IPS DF 6.9 (cell line): ENCODE measurements around the gene AZU1.
"Not testable (repeated sequence)": the region's sequence is repeated elsewhere in the genome, so short reads cannot be mapped to it uniquely, and the experiment has no call there.

Experiments used
- DNase-seq: peaks from one replicate; pipeline ENCODE4 v3.0.0-alpha.2; 2013; ENCODE audit warnings: low read depth, low spot score
- H3K27ac ChIP-seq: one replicate; pipeline ENCODE4 v1.5.1; 2013; ENCODE audit warnings: low read length, control low read depth
- H3K27me3 ChIP-seq: 2 replicates; pipeline ENCODE4 v1.6.1; 2013; ENCODE audit warnings: mild to moderate bottlenecking, low read length; ENCODE audit not compliant: control insufficient read depth, insufficient read depth
- H3K36me3 ChIP-seq: 2 replicates; pipeline ENCODE4 v1.6.1; 2013; ENCODE audit warnings: low read length; ENCODE audit not compliant: control insufficient read depth, insufficient read depth
- H3K4me1 ChIP-seq: 2 replicates; pipeline ENCODE4 v1.6.1; 2013; ENCODE audit warnings: low read length; ENCODE audit not compliant: control insufficient read depth, insufficient read depth
- H3K4me3 ChIP-seq: 2 replicates; pipeline ENCODE4 v1.5.1; 2013; ENCODE audit warnings: mild to moderate bottlenecking, low read length
- H3K9me3 ChIP-seq: 2 replicates; pipeline ENCODE4 v1.6.1; 2013; ENCODE audit warnings: low read length, inconsistent platforms; ENCODE audit not compliant: control insufficient read depth, insufficient read depth
- WGBS: extraction: QIAGEN DNeasy Blood & Tissue Kit; methylation state at CpG from one replicate; pipeline ENCODE4 v1.1.7; 2013; ENCODE audit warnings: mixed read lengths, missing lambda C conversion rate; ENCODE audit not compliant: insufficient read length, insufficient coverage; 5-methylcytosine and 5-hydroxymethylcytosine counted together

AZU1 gene

GRCh38 chr19:811506-812048, 16.1 kb upstream of the AZU1 start:
- no peak overlapping the region for H3K4me3 ChIP-seq
- no CpG with 5 or more reads among the region's 20 CpGs for WGBS
- no peaks in the 10 kb centered on the region; the same call in 1 of the 2 replicates for H3K4me1 ChIP-seq
- DNase-seq: no peak
- no peaks in the 10 kb centered on the region for H3K27me3 ChIP-seq
- H3K9me3 ChIP-seq: no peaks in the 10 kb centered on the region
- H3K36me3 ChIP-seq: peaks cover 66% of the 10 kb centered on the region
- no peak overlapping the region for H3K27ac ChIP-seq

GRCh38 chr19:812049-812746, 15.4 kb upstream of the AZU1 start:
- H3K36me3 ChIP-seq: peaks cover 60% of the 10 kb centered on the region

GRCh38 chr19:812747-813218, 14.9 kb upstream of the AZU1 start:
- H3K4me1 ChIP-seq: no peaks in the 10 kb centered on the region; the same call in 1 of the 2 replicates
- no peak overlapping the region; the same call in 1 of the 2 replicates for H3K4me3 ChIP-seq
- H3K9me3 ChIP-seq: no peaks in the 10 kb centered on the region
- DNase-seq: no peak
- WGBS: no CpG with 5 or more reads among the region's 72 CpGs
- H3K27me3 ChIP-seq: no peaks in the 10 kb centered on the region
- H3K36me3 ChIP-seq: peaks cover 54% of the 10 kb centered on the region
- H3K27ac ChIP-seq: no peak overlapping the region

More at GRCh38 chr19:812049-812746, 15.4 kb upstream of the AZU1 start:
- Histone ChIP-seq H3K4me1 (no peaks in the 10 kb centered on the region; the same call in 1 of the 2 replicates), H3K27me3 (no peaks in the 10 kb centered on the region), H3K9me3 (no peaks in the 10 kb centered on the region), H3K27ac (no peak overlapping the region), H3K4me3 (no peak overlapping the region)
- no peak for DNase-seq
- WGBS: no CpG with 5 or more reads among the region's 80 CpGs

- Histone ChIP-seq H3K4me1 (no peaks in the 10 kb centered on the region; the same call in 1 of the 2 replicates), H3K4me3 (no peak overlapping the region), H3K9me3 (no peaks in the 10 kb centered on the region), H3K27me3 (no peaks in the 10 kb centered on the region), H3K36me3 (peaks cover 47% of the 10 kb centered on the region), H3K27ac (no peak overlapping the region)
- DNase-seq: no peak
- WGBS: no CpG with 5 or more reads among the region's 87 CpGs
Observed at GRCh38 chr19:813219-814151, 14.2 kb upstream of the AZU1 start.

- Histone ChIP-seq H3K4me3 (no peak overlapping the region), H3K36me3 (peaks cover 40% of the 10 kb centered on the region), H3K27ac (no peak overlapping the region), H3K27me3 (no peaks in the 10 kb centered on the region), H3K4me1 (no peaks in the 10 kb centered on the region; the same call in 1 of the 2 replicates), H3K9me3 (no peaks in the 10 kb centered on the region)
- no peak for DNase-seq
- WGBS: no CpG with 5 or more reads among the region's 49 CpGs
Observed at GRCh38 chr19:814152-815078, 13.2 kb upstream of the AZU1 start.

DNA sequence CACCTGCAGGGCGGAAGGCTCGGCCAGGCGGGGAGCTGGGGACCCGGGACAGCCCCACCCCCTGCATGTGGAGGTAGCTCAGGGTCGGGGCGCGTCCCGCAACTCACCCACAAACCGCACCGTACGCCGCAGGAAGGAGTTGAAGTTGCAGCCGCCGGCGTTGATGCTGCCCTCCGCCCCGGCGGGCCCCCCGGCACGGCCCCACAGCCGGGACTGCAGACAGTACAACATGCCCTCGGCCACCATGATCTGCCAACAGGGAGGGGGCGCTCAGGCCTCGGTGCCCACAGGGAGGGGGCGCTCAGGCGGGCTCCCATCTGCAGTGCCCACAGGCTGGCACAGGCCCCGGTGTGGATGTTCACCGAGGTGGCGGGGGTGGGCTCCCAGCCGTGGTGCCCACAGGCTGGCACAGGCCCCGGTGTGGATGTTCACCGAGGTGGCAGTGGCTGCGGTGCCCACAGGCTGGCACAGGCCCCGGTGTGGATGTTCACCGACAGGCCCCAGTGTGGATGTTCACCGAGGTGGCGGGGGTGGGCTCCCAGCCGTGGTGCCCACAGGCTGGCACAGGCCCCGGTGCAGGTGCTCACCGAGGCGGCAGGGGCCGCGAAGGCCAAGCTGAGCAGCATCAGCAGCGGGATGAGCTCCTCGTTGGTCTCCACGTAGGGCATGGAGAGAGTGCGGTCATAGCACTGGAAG, 12.4 kb upstream of the AZU1 start:
- DNase-seq: no peak
- Histone ChIP-seq H3K27me3 (no peaks in the 10 kb centered on the region), H3K4me1 (no peaks in the 10 kb centered on the region; the same call in 1 of the 2 replicates), H3K36me3 (peaks cover 34% of the 10 kb centered on the region), H3K4me3 (no peak overlapping the region), H3K9me3 (no peaks in the 10 kb centered on the region), H3K27ac (no peak overlapping the region)
- no CpG with 5 or more reads among the region's 47 CpGs for whole genome bisulfite sequencing

GRCh38 chr19:815775-816499, 11.7 kb upstream of the AZU1 start:
- Histone ChIP-seq H3K9me3 (no peaks in the 10 kb centered on the region), H3K4me1 (no peaks in the 10 kb centered on the region; the same call in 1 of the 2 replicates), H3K27me3 (no peaks in the 10 kb centered on the region), H3K27ac (no peak overlapping the region), H3K36me3 (peaks cover 27% of the 10 kb centered on the region), H3K4me3 (no peak overlapping the region)
- no peak for DNase-seq
- WGBS: 100% methylated on average over 2 of the region's 13 CpGs

GRCh38 chr19:816500-816857, 11.2 kb upstream of the AZU1 start:
- WGBS: 100% methylated on average over 2 of the region's 2 CpGs
- Histone ChIP-seq H3K4me3 (no peak overlapping the region), H3K36me3 (peaks cover 26% of the 10 kb centered on the region), H3K4me1 (no peaks in the 10 kb centered on the region; the same call in 1 of the 2 replicates), H3K27ac (no peak overlapping the region), H3K27me3 (no peaks in the 10 kb centered on the region), H3K9me3 (no peaks in the 10 kb centered on the region)
- no peak for DNase-seq

DNA sequence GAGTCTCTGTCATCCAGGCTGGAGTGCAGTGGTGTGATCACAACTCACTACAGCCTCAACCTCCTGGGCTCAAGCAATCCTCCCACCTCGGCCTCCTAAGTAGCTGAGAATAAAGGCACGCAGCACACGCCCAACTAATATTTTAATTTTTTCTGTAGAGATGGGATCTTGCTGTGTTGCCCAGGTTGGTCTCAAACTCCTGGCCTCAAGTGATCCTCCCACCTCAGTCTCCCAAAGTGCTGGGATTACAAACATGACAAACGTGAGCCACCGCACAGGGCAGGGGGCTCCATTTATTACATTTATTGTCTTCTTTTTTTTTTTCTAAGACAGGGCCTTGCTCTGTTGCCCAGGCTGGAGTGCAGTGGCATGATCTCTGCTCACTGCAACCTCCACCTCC, 7.4 kb upstream of the AZU1 start:
- not testable (repeated sequence) for H3K9me3 ChIP-seq, H3K36me3 ChIP-seq, H3K4me3 ChIP-seq, DNase-seq, H3K27me3 ChIP-seq, H3K4me1 ChIP-seq, H3K27ac ChIP-seq
- WGBS: no CpG with 5 or more reads among the region's 5 CpGs
